Bronchial epithelial cell (primary cell): ENCODE results near the gene AFTPH. TPM values are rescaled to one million over a fixed set of nuclear protein-coding genes. Genes with fewer than 3 reads are reported as not detected.

Experiments
- DNase-seq: peaks from one replicate; pipeline ENCODE4 v3.0.0-alpha.2; 2010; ENCODE audit warnings: low read depth
- FAIRE-seq: peaks from 2 replicates; lab custom pipeline; 2011; peaks lifted over from hg19 to GRCh38; lab: Jason Lieb, UNC
- H3K27me3 ChIP-seq: 2 replicates; pipeline ENCODE4 v1.5.1; 2011; ENCODE audit warnings: low read length; ENCODE audit not compliant: control insufficient read depth, insufficient read depth
- H3K36me3 ChIP-seq: 2 replicates; pipeline ENCODE4 v1.5.1; 2011; ENCODE audit warnings: low read length; ENCODE audit not compliant: control insufficient read depth, insufficient read depth
- H3K4me3 ChIP-seq: 2 replicates; pipeline ENCODE4 v1.5.1; 2011; ENCODE audit warnings: mild to moderate bottlenecking, low read depth, low read length, control low read depth
- CTCF ChIP-seq: IDR thresholded peaks from 2 replicates; pipeline ENCODE4 v1.5.1; 2011; ENCODE audit warnings: mild to moderate bottlenecking, moderate library complexity, low read length, control low read depth, inconsistent platforms; ENCODE audit not compliant: insufficient read depth, severe bottlenecking
- total RNA-seq: library from RNA; depleted of rRNA; stranded (reverse); fragments of >200 nt; gene quantifications from 2 replicates; pipeline ENCODE4 v1.2.1, GENCODE V29; 2014

AFTPH gene
- total RNA-seq, 1 donor from 2014 or later = 56.3 TPM

GRCh38 chr2:64568836-64569235, 44.7 kb downstream of the AFTPH start:
- no peak overlapping the region for H3K4me3 ChIP-seq

GRCh38 chr2:64574871-64575270, 50.7 kb downstream of the AFTPH start:
- H3K36me3 ChIP-seq = peaks cover 2% of the 10 kb centered on the region

More at GRCh38 chr2:64568836-64569235, 44.7 kb downstream of the AFTPH start:
- no peak for TF ChIP-seq CTCF
- FAIRE-seq = no peak
- no peak for DNase-seq
- no peaks in the 10 kb centered on the region for H3K27me3 ChIP-seq
- peaks cover 3% of the 10 kb centered on the region for H3K36me3 ChIP-seq

GRCh38 chr2:64581018-64581417, 56.9 kb downstream of the AFTPH start:
- Histone ChIP-seq H3K4me3 (no peak overlapping the region), H3K27me3 (no peaks in the 10 kb centered on the region), H3K36me3 (peaks cover 1% of the 10 kb centered on the region)
- FAIRE-seq = no peak
- no peak for DNase-seq
- no peak for TF ChIP-seq CTCF

More at GRCh38 chr2:64574871-64575270, 50.7 kb downstream of the AFTPH start:
- no peak overlapping the region for H3K4me3 ChIP-seq
- FAIRE-seq = no peak
- no peak for TF ChIP-seq CTCF
- DNase-seq = no peak
- H3K27me3 ChIP-seq = no peaks in the 10 kb centered on the region

- no peaks in the 10 kb centered on the region for H3K27me3 ChIP-seq
- no peak overlapping the region for H3K4me3 ChIP-seq
- FAIRE-seq (no peak), DNase-seq (no peak)
- no peak for TF ChIP-seq CTCF
- peaks cover 1% of the 10 kb centered on the region for H3K36me3 ChIP-seq
Observed at GRCh38 chr2:64581777-64582539, 57.8 kb downstream of the AFTPH start.

GRCh38 chr2:64582774-64583340, 58.7 kb downstream of the AFTPH start:
- no peak for TF ChIP-seq CTCF
- Histone ChIP-seq H3K4me3 (no peak overlapping the region), H3K27me3 (no peaks in the 10 kb centered on the region), H3K36me3 (peaks cover 1% of the 10 kb centered on the region)
- FAIRE-seq (no peak), DNase-seq (no peak)
